ENCODE results near the gene VPS37C.
"Not testable (repeated sequence)": the region's sequence is repeated elsewhere in the genome, so short reads cannot be mapped to it uniquely, and the experiment has no call there.

Gene VPS37C

DNA sequence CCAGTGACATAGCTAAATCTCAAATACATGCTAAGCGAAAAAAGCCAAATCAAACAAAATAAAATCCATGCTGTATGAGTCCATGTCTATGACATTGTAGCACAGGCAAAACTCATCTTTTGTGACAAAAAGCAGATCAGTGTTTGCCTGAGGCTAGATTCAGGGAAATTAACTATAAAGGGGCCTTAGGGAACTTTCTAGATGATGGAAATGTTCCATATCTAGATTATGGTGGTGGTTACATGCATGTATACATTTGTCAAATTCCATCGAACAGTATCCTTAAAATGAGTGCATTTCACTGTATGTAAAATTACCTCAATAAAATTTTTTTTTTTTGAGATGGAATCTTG, 44.1 kb downstream of the VPS37C start:
- no peak for DNase-seq (ENCODE audit: low read depth in 2 of 2)

DNA sequence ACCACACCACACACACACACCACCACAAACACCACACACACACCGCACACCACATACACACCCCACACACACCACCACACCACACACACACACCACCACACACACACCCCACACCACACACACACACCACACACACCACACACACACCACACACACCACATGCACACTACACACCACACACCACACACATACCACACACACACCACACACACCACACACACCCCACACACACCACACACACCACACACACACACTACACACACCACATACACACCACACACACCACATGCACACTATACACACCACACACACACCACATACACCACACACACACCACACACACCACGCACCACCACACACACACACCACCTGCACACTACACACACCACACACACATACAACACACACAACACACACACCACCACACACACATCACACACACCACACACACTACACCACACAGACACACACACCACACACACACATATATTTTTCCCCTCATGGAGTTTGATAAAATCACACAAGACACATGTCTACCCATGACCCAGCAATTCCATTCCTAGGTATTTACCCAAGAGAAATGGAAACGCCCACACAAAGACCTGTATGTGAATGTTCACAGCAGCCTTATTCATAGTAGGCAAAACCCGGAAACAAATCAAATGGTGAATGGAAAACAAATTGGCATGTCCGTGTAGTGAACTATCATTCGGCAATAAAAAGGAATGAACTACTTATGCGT, 44.6 kb downstream of the VPS37C start:
- no peak for DNase-seq (ENCODE audit: low read depth in 2 of 2)

DNA sequence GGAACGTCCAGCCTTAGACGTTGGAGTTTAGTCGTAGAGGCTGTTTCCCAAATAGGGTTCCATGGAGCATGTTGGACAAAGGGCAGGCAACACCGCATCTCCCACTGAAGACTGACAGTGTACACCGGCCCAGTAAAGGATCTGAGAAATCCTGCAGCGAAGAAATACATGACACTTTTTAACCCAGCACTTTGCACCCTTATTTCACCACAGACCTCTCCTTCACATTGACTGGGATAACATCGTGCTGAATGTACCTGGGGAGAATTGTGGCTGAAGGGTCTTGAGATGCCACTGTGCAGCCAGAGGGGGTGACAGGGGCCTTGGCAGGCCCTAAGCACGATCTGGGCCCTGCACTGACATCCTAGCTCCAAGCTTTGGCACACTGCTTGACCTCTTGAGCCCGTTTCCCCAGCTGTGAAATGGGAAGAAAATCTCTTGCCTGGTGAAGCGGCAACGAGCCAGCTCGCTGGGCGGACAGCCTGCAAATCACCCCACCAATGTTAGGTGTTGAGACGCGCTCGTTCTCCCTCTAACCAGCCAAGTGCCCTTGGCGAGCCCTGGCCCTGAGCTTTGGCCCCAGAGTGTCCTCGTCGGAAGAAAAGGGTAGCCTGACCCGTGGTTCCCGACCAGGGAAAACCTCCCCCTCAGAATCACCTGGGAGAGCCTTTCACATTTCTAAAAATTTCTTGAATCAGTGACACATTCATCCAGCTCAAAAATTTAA, 45.6 kb downstream of the VPS37C start:
- DNase-seq (ENCODE audit: low read depth in 2 of 2): no peak

DNA sequence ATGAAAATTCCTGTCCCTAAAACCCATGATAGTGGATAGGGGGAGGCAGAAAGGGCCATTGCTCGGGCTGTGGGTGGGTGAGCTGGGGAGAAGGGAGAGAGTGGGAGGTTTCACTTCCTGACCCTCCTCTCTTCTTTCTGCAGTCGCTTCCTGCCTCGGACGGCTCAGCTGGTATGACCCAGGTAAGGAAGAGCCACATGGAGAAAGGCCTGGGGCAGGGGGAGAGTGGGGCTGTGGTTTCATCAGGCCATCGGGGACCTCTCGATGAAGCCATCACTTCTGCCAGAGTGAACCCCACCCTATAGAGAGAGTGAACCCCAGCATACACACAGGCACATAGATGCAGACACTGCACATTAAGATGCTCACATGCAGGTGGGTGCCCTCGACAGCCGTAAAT, 46.3 kb downstream of the VPS37C start:
- no peak for DNase-seq (ENCODE audit: low read depth in 2 of 2)

DNA sequence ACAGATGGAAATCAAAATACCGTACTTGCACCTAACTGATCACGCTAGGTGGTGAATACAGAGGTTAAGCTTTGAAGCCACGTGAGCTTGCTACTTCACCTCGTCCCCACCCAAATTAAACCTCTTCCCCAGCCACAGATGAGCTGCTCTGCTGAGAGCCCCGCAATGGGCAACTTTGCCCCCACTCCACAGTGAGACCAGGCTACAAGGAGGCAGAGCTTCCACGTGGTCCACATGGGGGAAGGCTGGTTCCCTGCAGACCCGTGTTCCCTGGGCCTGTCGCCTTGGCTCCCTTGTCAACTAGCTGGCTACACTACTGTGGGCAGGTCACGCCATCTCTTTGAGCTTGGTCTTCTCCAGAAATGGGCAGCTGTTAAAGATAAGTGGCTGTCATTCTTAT, 48.0 kb downstream of the VPS37C start:
- DNase-seq (ENCODE audit: low read depth in 2 of 2): no peak

DNA sequence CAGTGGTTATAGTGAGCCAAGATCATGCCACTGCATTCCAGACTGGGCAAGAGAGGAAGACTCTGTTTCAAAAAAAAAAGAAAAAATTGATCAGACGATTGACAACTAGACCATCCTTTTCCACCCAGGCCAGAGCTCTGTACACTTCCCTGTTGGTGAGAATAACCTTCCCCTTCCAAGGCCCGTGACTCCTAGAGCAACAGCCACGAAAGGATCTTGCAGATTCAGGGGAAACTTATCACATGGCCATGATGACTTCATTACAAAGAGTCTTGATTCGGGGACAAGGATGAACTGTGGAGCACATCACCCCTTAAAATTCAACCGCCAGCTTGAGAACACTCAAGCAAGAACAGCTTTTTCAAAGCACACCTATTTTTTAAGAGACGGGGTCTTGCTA, 48.7 kb downstream of the VPS37C start:
- no peak for DNase-seq (ENCODE audit: low read depth in 2 of 2)

DNA sequence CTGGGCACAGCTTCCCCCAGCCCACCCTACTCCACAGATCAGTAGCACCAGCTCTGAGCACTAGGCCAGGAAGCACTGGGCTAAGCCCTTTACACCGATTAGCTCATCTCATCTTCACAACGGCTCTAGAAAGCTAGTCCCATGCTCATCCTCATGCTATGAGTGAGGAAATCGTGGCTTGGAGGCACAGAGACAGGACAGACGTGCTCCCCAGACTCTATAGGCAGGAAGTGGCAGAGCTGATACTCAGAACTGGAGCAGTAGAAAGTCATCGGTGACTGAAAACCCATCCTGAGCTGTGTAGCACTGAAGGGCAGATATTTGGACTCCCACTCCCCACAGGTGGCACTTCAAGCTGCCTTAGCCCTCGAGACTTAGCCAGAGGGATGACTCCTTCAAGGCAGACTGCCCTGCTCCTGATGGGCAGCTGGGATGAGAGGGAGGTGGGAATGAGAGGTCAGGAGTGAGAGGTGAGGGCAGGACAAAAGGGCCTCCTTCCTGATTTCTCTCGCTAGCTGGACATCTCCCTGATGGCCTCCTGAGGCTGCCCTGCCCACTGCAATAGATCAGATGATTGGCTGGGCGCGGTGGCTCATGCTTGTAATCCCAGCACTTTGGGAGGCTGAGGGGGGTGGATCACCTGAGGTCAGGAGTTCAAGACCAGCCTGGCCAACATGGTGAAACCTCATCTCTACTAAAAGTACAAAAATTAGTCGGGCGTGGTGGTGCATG, 49.3 kb downstream of the VPS37C start:
- DNase-seq (ENCODE audit: low read depth in 2 of 2): no peak

DNA sequence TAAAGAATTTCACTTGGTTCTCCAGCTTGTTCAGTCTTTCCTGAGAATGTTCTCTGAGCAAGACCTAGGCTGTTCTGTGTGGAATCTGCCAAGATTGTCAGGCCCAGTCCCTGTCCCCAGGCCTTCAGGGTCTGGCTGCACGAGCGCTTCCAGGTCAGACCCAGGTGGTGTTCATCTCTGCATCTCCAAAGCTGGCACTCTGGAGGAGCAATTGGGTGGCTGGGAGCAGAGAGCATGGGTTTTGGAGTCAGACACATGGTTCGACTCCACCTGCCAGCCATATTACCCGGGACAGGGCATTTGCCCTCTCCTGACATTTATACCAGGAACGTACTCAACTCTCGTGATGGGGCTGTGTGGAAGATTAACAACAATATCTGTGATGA, 50.2 kb downstream of the VPS37C start:
- DNase-seq (ENCODE audit: low read depth in 2 of 2): no peak

DNA sequence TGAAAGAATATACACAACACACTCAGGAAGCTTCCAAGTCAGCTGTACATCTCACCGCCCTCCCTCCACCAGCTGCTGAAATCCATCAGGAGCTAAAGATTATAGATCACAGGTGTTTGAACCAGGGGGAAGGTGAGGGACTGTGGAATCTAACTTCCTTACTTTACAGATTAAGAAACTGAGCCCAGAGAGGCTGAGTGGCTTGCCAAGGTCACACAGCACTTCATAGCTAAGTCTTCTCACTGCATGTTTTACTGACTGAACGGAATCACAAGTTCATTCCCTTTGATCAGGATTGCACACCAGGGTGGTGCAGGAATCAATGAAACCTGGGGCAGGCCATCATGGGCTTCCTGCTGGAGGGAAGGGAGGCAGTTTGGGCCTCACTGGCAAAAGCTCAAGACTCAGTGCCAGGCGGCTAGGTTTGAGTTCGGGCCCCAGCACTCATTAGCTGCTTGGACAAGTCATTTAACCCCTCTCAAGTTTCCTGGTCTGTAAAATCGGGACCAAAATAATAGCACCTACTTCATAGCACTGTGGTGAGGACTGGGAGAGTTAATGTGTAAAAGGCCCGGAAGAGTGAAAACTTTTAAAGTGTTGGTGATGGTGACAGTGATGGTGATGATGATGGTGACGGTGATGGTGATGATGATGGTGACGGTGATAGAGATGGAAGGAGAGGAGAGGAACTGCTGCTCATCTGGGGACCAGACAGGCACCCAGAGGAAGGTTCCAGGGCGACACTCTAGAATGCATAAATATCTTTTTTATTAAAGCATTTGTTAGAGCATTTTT, 50.8 kb downstream of the VPS37C start:
- DNase-seq (ENCODE audit: low read depth in 2 of 2): no peak

DNA sequence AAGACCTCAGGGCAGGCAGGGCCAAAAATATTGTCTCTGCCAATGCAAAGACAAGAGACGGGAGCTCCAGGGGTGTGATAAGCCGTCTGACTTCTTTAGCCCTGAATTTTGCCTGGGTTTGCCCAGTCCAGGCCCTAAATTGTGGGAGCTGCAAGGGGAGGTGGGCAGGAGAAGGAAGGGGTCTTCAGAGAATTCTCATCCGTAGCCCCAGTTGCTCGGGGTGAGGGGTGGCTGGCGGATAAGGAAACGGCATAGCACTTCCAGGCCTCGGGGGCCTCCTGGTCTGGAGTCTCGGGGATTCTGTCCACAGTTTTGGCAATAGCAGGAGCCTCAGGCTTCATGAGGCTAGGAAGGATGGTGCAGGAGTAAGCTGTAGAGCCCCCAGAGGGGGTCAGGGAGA, 51.6 kb downstream of the VPS37C start:
- no peak for DNase-seq (ENCODE audit: low read depth in 2 of 2)

DNA sequence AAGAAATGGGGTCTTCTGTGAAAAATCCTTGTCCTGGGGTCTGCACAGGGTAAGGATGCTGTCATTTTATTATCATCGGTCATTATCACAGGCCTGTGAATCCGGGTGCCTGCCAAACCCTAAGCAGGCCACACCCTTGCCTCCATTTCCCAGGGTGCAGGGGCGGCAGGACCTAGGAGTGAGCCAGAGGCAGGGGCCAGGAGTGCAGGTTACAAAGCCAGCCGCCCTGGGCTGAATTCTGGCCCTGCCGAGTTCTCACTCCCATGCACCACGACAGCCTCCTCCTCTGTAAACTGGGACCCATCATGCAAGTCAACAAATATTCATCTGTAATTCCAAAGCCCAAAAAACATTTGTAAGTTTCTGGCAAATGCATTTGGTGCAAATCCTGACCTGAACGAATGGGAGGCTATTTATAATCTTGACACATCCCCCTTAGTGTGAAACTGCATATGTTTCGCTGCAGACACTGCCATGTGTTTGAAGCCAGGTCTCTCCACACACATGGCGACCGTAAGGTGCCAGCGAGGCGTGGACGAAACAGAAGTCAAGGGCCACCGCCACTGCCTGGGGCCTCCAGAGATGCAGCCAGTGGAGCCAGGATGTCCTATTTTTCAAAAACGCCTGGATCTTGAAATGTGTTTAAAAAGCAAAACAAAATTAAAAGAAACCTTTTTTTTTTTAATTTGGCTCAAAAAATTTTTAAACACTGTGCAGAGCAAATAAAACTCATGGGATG, 52.2 kb downstream of the VPS37C start:
- DNase-seq (ENCODE audit: low read depth in 2 of 2): no peak

DNA sequence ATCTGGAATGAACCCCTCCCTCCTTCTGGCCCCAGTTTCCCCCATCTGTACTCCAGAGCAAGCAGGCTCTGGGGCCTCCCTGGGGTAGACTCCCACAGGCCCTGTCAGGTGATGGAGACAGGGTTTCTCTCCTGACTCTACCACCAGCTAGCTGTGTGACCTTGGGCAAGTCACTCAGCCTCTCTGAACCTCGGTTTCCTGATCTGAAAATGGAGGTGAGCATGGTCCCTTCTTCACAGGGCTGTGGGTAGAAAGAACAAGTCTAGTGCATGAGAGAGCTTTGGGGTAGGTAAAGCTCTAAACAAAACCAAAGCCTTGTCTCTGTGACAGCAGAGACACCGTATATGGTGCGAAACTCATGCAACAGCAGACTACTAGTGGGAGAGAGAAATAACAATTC, 53.3 kb downstream of the VPS37C start:
- no peak for DNase-seq (ENCODE audit: low read depth in 2 of 2)

DNA sequence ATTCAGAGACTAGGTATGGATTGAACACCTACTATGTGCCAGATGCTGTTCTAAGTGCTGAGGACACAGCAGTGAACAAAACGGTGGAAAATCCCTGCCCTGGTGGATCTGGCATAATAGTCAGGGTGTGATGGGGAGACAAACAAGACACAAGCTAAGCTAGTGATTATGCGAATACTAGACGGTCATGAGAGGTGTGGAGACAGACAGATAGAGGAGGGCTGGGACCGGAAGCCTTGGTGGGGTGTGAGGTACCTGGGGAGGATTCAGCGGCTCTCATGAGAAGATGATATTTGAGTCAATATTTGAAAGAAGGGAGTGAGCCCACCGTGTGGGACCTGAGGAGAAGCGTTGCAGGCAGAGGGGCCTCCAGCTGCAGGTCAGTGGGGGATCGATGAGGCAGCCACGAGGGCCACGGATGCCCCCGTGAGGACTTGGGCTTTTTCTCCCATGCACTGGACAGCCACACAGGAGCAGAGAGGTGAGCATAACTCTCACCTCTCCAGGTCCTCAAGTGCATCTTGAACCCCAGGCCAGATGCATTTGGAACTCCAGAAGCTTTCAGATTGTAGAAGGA, 54.2 kb downstream of the VPS37C start:
- DNase-seq (ENCODE audit: low read depth in 2 of 2): no peak

DNA sequence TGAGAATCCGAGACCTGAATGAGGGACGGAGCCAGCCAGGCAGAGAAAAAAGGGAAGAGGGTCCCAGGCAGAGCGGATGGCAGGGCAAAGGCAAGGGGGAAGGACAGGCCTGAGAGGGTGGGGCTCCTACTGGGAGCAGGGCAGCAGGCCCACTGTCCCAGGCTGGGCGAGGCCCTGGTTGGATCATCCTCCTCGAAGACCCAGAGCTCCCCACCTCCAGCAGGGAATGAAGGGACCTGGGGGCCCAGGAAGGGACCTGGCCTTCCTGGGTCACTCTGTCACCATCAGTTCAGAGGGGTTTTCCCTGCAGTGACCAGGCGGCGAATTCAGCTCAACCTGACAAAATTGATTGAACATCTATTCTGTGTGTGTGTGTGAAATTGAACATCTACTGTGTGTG, 54.9 kb downstream of the VPS37C start:
- no peak for DNase-seq (ENCODE audit: low read depth in 2 of 2)

DNA sequence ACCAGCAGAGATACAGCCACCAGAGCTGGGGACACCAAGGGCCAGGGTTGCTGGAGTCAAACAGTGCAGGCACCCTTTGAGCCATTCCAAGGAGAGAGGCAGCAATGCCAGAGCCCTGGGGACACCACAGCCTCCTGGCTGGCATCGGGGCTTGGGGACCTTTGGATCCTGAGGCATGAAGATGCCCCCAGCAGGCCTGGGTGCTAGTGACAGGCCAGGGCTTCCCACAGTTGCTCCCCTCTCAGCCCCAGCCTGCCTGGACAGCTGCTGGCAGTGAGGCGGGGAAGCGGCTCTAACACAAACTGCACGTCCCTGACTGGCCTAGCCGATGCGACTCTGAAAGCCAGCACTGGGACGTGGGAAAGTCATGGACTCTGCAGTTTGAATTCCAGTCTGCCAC, 56.3 kb downstream of the VPS37C start:
- no peak for DNase-seq (ENCODE audit: low read depth in 2 of 2)

DNA sequence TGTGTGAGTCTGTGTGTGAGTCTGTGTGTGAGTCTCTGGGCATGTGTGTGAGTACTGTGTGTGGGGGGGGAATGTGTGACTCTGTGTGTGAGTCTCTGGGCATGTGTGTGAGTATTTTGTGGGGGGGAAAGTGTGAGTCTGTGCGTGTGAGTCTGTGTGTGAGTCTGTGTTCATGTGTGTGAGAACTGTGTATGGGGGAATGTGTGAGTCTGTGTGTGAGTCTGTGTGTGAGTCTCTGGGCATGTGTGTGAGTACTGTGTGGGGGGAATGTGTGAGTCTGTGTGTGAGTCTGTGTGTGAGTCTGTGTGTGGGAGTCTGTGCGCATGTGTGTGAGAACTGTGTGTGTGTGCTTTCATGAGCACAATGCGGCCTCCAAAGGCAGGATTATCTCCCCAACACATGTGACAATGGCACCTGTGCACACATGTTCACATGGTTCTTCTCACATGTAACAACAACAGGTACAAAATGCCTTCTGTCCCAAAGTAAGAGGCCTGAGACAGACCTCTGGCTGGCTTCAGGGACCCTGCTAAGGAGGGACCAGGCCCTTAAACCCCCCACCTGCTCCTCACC, 57.3 kb downstream of the VPS37C start:
- no peak for DNase-seq (ENCODE audit: low read depth in 2 of 2)

DNA sequence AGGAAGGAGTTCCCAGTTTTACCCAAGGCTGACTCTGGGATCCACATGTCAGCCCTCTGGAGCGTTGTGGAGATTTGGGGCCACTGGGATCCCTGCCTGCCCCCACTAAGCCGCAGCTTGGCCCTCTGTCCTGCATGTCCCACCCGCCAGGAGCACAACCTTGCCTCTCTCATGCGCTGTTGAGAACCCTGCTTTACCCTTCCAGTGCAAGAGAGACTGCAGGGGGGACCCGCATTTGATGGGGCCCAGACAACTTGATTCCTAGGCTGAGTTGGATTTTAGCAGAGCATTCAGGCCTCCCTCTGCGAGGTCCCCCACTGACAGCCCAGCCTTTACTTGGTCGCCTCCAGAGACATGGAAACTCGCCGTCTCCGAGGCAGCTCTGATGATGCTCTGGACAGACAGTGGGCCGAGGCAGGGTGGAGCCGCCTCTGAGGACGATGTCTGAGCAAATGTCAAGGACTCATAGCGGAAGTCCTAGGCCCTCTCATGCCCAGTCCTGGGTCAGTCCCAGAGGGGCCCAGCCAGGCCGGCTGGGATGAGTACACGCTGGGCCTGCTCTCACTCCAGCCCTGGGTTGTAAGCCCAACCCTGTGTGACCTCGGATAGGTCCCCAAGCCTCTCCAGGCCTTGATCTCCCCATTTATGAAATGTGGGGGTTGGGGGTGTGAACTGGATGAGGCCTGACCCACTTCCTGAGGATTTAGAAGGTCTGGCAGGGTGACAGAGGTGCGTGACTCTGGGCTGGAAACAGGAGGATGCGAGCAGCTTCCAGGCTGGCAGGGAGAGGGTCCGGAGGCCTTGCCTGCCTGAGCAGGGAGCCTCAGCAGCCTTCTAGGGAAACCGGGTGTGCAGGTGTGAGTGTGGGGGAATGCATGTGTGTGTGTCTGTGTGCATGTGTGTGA, 58.3 kb downstream of the VPS37C start:
- DNase-seq (ENCODE audit: low read depth in 2 of 2): no peak

DNA sequence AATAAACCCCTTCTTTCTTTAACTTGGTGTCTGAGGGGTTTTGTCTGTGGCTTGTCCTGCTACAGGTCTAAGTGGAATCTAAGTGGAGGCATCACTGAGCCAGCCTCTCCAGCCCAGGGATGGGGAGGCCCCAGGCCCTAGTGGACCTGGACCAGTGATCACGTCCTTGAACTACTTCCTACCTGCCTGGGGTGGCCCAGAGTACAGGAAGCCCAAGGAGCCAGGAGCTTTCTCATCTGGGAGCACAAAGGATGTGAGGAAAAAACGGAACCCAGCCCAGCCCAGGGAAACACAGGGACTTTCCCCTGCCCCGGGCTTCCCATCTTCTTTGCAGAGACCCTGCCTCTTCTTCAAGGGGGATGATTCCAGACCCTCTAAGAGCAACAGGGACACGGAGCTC, 62.4 kb downstream of the VPS37C start:
- DNase-seq (ENCODE audit: low read depth in 2 of 2): no peak

DNA sequence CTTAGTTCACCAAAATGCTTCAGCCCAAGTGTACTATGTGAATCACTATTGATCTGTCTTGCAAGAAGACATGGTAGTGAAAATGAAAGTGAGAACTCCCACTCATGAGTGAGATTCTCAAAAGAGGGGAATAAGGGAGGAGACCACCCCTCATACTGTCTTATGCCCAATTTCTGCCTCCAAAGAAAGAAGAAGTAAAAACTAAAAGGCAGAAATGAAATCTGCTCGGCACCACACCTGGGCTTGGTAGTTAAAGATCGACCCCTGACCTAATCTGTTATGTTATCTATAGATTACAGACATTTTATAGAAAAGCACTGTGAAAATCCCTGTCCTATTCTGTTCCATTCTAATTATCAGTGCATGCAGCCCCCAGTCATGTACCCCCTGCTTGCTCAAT, 63.0 kb downstream of the VPS37C start:
- DNase-seq (ENCODE audit: low read depth in 2 of 2): not testable (repeated sequence)

DNA sequence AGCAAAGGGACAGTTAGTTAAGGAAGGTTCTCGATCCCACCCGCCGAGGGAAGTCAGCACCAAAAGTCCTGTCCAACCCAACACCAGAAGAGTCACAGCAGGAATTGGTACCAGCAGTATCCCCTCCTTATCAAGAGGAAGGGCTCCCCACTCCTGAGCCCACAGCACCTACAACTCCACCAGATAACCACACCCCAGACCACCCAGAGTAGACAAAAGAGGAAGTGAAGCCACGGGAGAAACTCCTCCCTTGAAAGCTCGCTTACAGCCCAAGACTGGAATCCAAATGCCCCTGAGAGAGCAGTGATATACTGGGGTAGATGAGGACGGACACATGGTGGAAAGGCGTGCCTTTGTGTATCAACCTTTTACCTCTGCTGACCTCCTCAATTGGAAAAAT, 66.2 kb downstream of the VPS37C start:
- DNase-seq (ENCODE audit: low read depth in 2 of 2): no peak

All from stimulated activated CD8-positive, alpha-beta memory T cell treated with anti-CD3 and anti-CD28 coated beads, Interleukin-15, amount 100 ng/mL, for 4 hours (primary cell).